ENCODE measurements around the gene MRPS22. TPM values are rescaled to one million over a fixed set of nuclear protein-coding genes. Genes with fewer than 3 reads are reported as not detected.

The MRPS22 gene
- total and polyA plus RNA-seq, 2 of the 8 experiments (the other 6 are each of a cell fraction or from before 2014, with no cell fraction given) = 28.3 to 45.8 TPM

- Histone ChIP-seq H2AFZ (ENCODE audit: low read length) (no peak overlapping the region), H3K56ac (replicated peaks; ENCODE audit: insufficient read length, low read depth, low read length) (no peak overlapping the region), H3K4me1 (replicated peaks in 1 of 4; ENCODE audit: control insufficient read depth in 3 of 4, insufficient read depth in 4 of 4, low read length in 3 of 4) (no peaks in the 10 kb centered on the region), H4K8ac (ENCODE audit: extremely low read depth, insufficient read depth, low read length) (no peak overlapping the region; the same call in 1 of the 2 replicates), H3K23ac (ENCODE audit: insufficient read length) (no peak overlapping the region), H3K14ac (ENCODE audit: insufficient read length) (no peak overlapping the region), H3K9ac (replicated peaks in 1 of 4; ENCODE audit: extremely low read depth in 1 of 4, low read depth in 3 of 4, low read length in 3 of 4) (no peak overlapping the region), H3K79me2 (ENCODE audit: control insufficient read depth in 1 of 2, insufficient read depth in 2 of 2, low read length in 2 of 2) (no peaks in the 10 kb centered on the region), H3K4ac (replicated peaks; ENCODE audit: insufficient read length, low read depth, low read length) (no peak overlapping the region), H4K91ac (replicated peaks; ENCODE audit: insufficient read length, low read length) (no peak overlapping the region), H3K27me3 (replicated peaks in 1 of 4; ENCODE audit: control insufficient read depth in 3 of 4, extremely low read depth in 1 of 4, insufficient read depth in 3 of 4, low read length in 3 of 4) (no peaks in the 10 kb centered on the region), H3K23me2 (ENCODE audit: low read depth, low read length) (no peaks in the 10 kb centered on the region), H3K27ac (ENCODE audit: low read depth, low read length) (no peak overlapping the region), H2AK5ac (ENCODE audit: low read depth, low read length) (no peak overlapping the region), H4K20me1 (replicated peaks in 1 of 2; ENCODE audit: control insufficient read depth in 1 of 2, insufficient read depth in 2 of 2, low read length in 2 of 2) (peaks cover 2 to 4% of the 10 kb centered on the region in 2 experiments), H3K9me3 (ENCODE audit: insufficient read depth in 2 of 2, low read depth in 1 of 2, low read length in 1 of 2) (no peaks in the 10 kb centered on the region), H3K4me2 (ENCODE audit: insufficient read depth in 1 of 2, low read depth in 2 of 2, low read length in 2 of 2) (no peak overlapping the region), H2BK5ac (ENCODE audit: low read depth, low read length) (no peak overlapping the region), H3K36me3 (ENCODE audit: control insufficient read depth in 2 of 4, insufficient read depth in 4 of 4, low read length in 3 of 4) (peaks cover 15 to 82% (median 58%) of the 10 kb centered on the region in 4 experiments), H2BK120ac (replicated peaks; ENCODE audit: low read depth, low read length) (no peak overlapping the region), H2BK20ac (ENCODE audit: low read length) (no peak overlapping the region), H2BK15ac (ENCODE audit: low read length) (no peak overlapping the region), H2BK12ac (ENCODE audit: low read depth, low read length) (no peak overlapping the region), H3K18ac (ENCODE audit: extremely low read depth, low read length) (no peak overlapping the region), H4K5ac (ENCODE audit: insufficient read length, low read depth, low read length) (no peak overlapping the region), H3K79me1 (ENCODE audit: low read depth, low read length) (no peaks in the 10 kb centered on the region), H3K4me3 (ENCODE audit: extremely low read depth in 1 of 4, insufficient read depth in 2 of 4, low read depth in 3 of 4, low read length in 4 of 4) (no peak overlapping the region)
- POLR2A ChIA-PET (ENCODE audit: partially characterized antibody) = interaction anchor here (1.0 to 2.6 kb wide), 3 partner anchors 8 to 19 kb away, joined by 3 to 10 read pairs (median 5); no protein-coding TSS in a partner anchor
- CTCF ChIA-PET (ENCODE audit: partially characterized antibody) = interaction anchor here (0.7 to 3.6 kb wide), 4 partner anchors 7 to 12 kb away, joined by 3 to 27 read pairs (median 4); no protein-coding TSS in a partner anchor
- FAIRE-seq = no peak
- DNase-seq (ENCODE audit: low read depth in 1 of 2, low spot score in 2 of 2) = no peak
- WGBS, 2 experiments (ENCODE audit: extremely low coverage in 1 of 2, insufficient coverage in 1 of 2, insufficient read length in 1 of 2, insufficient replicate concordance in 2 of 2, low coverage in 1 of 2, low lambda C conversion rate in 2 of 2, missing lambda C conversion rate in 1 of 2) = 89% methylated on average over 2 of the region's 2 CpGs; no CpG with 5 or more reads in 1 of the 2 experiments
- TF ChIP-seq CREB1 (IDR thresholded peaks at IDR 0.05) (no peak), MAFK (IDR thresholded peaks at IDR 0.05; ENCODE audit: low read depth, low read length) (no peak), CBX5 (IDR thresholded peaks at IDR 0.05; ENCODE audit: low read depth, low read length) (no peak), BCL11A (IDR thresholded peaks at IDR 0.05; ENCODE audit: low read depth in 2 of 2, low read length in 2 of 2) (no peak), RXRA (IDR thresholded peaks at IDR 0.05; ENCODE audit: insufficient read depth, low read depth, low read length) (no peak), YY1 (IDR thresholded peaks at IDR 0.05; ENCODE audit: low read depth, low read length) (no peak), NANOG (IDR thresholded peaks at IDR 0.05; ENCODE audit: insufficient read depth, low read depth, low read length, poor library complexity, severe bottlenecking) (no peak), CEBPB (IDR thresholded peaks at IDR 0.05; ENCODE audit: low read depth, low read length) (no peak), POLR2AphosphoS5 (IDR thresholded peaks at IDR 0.05; ENCODE audit: low read depth, low read length) (no peak), RFX5 (IDR thresholded peaks at IDR 0.05; ENCODE audit: borderline replicate concordance, low read depth, low read length) (no peak), SIX5 (IDR thresholded peaks at IDR 0.05; ENCODE audit: low read depth, low read length) (no peak), GABPA (IDR thresholded peaks at IDR 0.05; ENCODE audit: borderline replicate concordance, insufficient read depth, low read length) (no peak), RNF2 (IDR thresholded peaks at IDR 0.05; ENCODE audit: borderline replicate concordance, low read depth, low read length, missing control alignments, poor library complexity, severe bottlenecking) (no peak), KDM1A (IDR thresholded peaks at IDR 0.05; ENCODE audit: borderline replicate concordance, low read length) (no peak), PHF8 (conservative IDR thresholded peaks at IDR 0.05; ENCODE audit: low read depth, low read length) (no peak)
Measured at GRCh38 chr3:139361276-139361675, 17.5 kb downstream of the MRPS22 start.

Data from H1 (cell line).